Suprapubic skin (tissue), 3 donors: ENCODE data around the gene BMPR1B.

Source experiments
- CTCF ChIP-seq, 2 donors: fragments of 200-600 bp in 1 of 2; fragments of 450-650 bp in 1 of 2; sonication (generic) in 1 of 2; IDR thresholded peaks; one replicate each; pipeline ENCODE4 v1.5.1; 2016 to 2019; ENCODE audit warnings: antibody characterized with exemption in 2 of 2, mild to moderate bottlenecking in 1 of 2, moderate library complexity in 1 of 2
- EP300 ChIP-seq: sonication (generic); formaldehyde crosslinking; IDR thresholded peaks from one replicate; pipeline ENCODE4 v1.6.1; 2017; ENCODE audit warnings: antibody characterized with exemption
- POLR2A ChIP-seq, 2 donors: fragments of 450-650 bp; IDR thresholded peaks; one replicate each; pipeline ENCODE4 v1.6.1; 2017; ENCODE audit warnings: antibody characterized with exemption in 2 of 2, mild to moderate bottlenecking in 2 of 2, moderate library complexity in 2 of 2

DNA sequence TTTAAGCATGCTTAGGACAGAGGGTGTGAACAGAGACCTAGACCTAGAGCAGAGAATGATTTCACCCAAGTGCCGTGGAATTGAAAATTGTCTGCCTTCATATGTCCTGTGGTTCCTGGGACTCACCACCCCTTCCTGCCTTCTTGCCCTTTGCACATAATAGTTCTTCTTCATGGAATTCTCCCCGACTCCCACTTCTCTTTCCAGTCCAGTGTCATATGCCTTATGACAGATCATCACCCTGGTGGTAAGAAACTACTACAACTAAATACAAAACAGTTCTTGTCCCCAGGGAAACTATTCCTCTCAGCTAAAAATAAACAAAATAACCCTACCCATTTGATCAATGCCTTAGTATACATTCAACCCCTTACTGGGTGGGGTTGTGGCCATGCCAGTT, 43.3 kb downstream of the BMPR1B start:
- no peak for TF ChIP-seq CTCF (IDR thresholded peaks at IDR 0.05)
- TF ChIP-seq POLR2A (IDR thresholded peaks at IDR 0.05) = no peak
- no peak for TF ChIP-seq EP300
